GM19397 (cell line): ENCODE measurements around the gene BRAP.
A peak's percentile ranks its signal among the peaks of the same experiment; 100 is the strongest.
"Not testable (repeated sequence)": the region's sequence is repeated elsewhere in the genome, so short reads cannot be mapped to it uniquely, and the experiment has no call there.

Experiments used
- ATAC-seq: cut with Tn5 transposase; IDR thresholded peaks from one replicate; pipeline ENCODE4 v1.9.1; 2021; ENCODE audit warnings: mild to moderate bottlenecking, moderate library complexity; ENCODE audit not compliant: unreplicated experiment

The BRAP gene

GRCh38 chr12:111616177-111616623 is 69.6 kb downstream of the BRAP start:
- no peak for ATAC-seq

- ATAC-seq, result no peak
Measured at GRCh38 chr12:111607239-111607638, 78.5 kb downstream of the BRAP start.

GRCh38 chr12:111606767-111607230 is 79.0 kb downstream of the BRAP start:
- ATAC-seq, result no peak

GRCh38 chr12:111605911-111606766 is 79.6 kb downstream of the BRAP start:
- no peak for ATAC-seq

- not testable (repeated sequence) for ATAC-seq
Measured at GRCh38 chr12:111602857-111603256, 82.9 kb downstream of the BRAP start.

- ATAC-seq, result no peak
Measured at GRCh38 chr12:111602348-111602747, 83.4 kb downstream of the BRAP start.

GRCh38 chr12:111600986-111601385 is 84.8 kb downstream of the BRAP start:
- ATAC-seq, result not testable (repeated sequence)

- no peak for ATAC-seq
Measured at GRCh38 chr12:111600205-111600642, 85.5 kb downstream of the BRAP start.

- peak; percentile 62 for ATAC-seq
Measured at GRCh38 chr12:111599453-111600204, 86.1 kb downstream of the BRAP start.

GRCh38 chr12:111598637-111599452 is 86.9 kb downstream of the BRAP start, which contains the start of gene ATXN2:
TSS of gene ATXN2 (minus strand) at chr12:111599315. CDS start at chr12:111599034, 281 bp downstream.
- peak; percentile 59 for ATAC-seq

GRCh38 chr12:111597831-111598636 is 87.7 kb downstream of the BRAP start:
- ATAC-seq, result peak; percentile 15

GRCh38 chr12:111596985-111597830 is 88.5 kb downstream of the BRAP start:
- no peak for ATAC-seq

GRCh38 chr12:111595341-111595835 is 90.4 kb downstream of the BRAP start:
- ATAC-seq, result not testable (repeated sequence)
